Stimulated activated CD8-positive, alpha-beta memory T cell treated with anti-CD3 and anti-CD28 coated beads, Interleukin-15, amount 100 ng/mL, for 24 hours (primary cell): Measurements from ENCODE around the gene ZC3H12D.

Experiments used
- DNase-seq: peaks from one replicate; pipeline ENCODE4 v3.0.0-alpha.2; 2020; ENCODE audit warnings: low read depth

The ZC3H12D gene

DNA sequence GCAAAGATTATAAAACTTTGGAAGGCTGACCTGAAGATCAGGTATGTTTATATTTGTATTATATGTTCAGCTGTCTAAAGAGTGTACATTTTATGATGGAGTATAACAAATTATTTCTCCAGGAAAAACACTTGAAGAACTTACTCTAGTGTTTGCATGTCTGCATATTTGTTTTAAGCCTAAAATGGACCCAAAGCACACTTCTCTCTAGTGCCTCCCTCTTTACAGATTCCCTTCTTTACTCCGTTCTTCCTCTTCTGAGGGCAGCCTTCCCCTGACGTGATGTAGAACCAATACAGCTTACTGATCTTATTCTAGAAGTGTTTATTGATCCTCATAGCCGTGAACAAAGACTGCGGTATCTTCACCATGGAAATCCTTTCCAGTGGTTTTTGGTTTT, 70.8 kb downstream of the ZC3H12D start:
- no peak for DNase-seq

DNA sequence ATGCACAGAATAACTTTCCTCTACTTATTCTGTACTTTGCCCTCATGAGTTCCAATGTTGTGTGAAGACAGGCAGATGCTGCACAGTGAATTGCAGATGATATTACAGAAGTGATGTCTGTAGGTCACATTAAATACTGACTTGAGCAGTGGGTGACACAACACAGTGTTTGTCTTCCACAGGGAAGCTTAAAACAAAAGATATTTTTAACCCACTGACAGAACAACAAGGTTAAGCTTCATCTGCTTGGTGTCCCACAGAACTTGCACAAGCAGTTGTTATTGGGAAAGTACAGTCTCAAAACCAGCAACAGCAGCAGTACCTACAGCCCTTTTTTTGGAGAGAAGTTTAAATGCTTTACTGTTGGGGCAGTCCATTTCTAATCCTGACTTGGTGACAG, 74.3 kb downstream of the ZC3H12D start:
- no peak for DNase-seq

DNA sequence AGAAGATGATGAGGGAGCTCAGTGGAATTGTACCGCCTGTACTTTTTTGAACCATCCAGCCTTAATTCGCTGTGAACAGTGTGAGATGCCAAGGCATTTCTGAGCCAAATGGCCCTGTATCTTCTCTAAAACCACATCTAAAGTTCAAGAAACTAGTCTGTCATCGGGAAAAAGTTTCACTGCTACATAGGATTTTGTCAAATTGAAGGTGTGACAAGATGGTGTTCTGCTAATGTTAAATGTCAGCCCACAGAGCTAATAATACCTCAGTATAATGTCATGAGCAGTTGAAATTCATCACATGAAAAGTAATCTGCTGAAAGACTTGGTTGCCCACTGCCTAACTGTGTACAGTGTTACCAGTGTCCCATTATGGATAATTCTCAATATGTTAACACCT, 75.2 kb downstream of the ZC3H12D start:
- DNase-seq, result no peak

DNA sequence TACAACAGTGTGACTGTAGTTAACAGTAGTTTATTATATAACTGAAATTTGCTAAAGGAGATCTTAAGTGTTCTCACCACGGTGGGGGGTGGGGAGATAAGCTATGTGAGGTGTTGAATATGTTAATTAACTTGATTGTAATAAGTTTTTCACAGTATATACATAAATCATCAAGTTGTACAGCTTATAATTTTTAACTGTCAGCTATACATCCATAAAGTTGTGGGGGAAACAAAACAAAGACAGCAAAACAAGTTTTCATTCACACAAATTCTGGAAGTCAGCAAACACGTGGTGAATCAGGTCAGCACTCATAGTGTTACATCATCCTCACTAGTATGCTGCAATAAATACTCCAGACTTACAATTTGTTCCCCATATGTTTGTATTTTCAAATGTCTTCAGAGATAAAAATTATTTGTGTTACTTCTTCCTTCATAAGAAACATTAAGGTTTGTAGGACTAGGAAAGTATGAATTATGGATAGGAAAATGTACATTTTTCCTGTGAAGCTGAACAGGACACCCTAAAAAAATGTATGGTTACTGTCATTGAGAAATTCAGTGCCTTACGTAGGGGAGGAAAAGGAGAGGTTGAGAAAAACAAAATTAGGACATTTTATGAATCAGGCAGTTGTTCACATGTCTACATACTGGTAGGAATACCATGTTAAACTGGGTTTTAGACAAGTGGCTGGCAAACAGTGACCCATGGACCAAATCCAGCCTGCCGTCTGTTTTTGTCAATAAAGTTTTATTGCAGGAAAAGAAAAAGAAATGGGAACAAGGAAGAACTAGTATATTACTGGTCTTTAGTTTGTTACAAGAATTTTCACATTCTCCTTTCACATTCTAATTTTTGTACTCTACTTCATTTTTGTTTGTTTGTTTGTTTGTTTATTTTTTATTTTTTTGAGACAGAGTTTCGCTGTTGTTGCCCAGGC, 78.7 kb downstream of the ZC3H12D start:
- DNase-seq, result no peak

- no peak for DNase-seq
These were observed 81.3 kb downstream of the ZC3H12D start for GRCh38 chr6:149403534-149403933.

DNA sequence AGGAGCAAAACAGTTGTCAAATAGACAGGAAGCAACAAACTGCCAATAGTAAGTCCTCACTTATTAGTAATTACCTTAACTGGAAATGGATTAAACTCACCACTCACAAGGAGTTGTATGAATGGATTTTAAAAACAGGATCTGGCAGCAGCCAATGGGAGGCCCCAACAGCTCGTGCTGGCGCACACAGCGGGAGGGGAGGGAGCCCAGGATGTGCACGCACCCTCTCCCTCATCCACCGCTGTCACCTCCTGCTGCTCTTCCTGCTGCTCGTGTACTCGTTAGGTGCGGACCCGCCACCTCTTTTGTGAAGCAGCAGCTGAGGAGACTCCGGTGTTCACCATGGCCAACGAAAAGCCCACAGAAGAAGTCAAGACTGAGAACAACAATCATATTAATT, 84.8 kb downstream of the ZC3H12D start, which contains the start of gene SUMO4:
SUMO4 (plus strand) TSS at position 213 of the 400 bp plus-strand sequence; CDS start at position 343, 130 bp downstream.
- no peak for DNase-seq

- DNase-seq, result no peak
These were observed 87.4 kb downstream of the ZC3H12D start for GRCh38 chr6:149397384-149397783.
